ENCODE data around the gene SREBF2.

GRCh38 chr22:41801886-41802285 lies 31.0 kb upstream of the SREBF2 start:
- TF ChIP-seq, protein P1, sequence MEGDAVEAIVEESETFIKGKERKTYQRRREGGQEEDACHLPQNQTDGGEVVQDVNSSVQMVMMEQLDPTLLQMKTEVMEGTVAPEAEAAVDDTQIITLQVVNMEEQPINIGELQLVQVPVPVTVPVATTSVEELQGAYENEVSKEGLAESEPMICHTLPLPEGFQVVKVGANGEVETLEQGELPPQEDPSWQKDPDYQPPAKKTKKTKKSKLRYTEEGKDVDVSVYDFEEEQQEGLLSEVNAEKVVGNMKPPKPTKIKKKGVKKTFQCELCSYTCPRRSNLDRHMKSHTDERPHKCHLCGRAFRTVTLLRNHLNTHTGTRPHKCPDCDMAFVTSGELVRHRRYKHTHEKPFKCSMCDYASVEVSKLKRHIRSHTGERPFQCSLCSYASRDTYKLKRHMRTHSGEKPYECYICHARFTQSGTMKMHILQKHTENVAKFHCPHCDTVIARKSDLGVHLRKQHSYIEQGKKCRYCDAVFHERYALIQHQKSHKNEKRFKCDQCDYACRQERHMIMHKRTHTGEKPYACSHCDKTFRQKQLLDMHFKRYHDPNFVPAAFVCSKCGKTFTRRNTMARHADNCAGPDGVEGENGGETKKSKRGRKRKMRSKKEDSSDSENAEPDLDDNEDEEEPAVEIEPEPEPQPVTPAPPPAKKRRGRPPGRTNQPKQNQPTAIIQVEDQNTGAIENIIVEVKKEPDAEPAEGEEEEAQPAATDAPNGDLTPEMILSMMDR (IDR thresholded peaks at IDR 0.05), result no peak
- no peak for TF ChIP-seq POLR2A (IDR thresholded peaks at IDR 0.05)

Data from lower leg skin (tissue), 3 donors.